GM12891 (cell line): ENCODE measurements around the gene PDRG1.

Source experiments
- POLR2A ChIP-seq: IDR thresholded peaks from 2 replicates; pipeline ENCODE4 v1.6.1; 2011; ENCODE audit warnings: low read depth, low read length, control low read depth
- POLR2AphosphoS5 ChIP-seq: IDR thresholded peaks from 2 replicates; pipeline ENCODE4 v1.6.1; 2011; ENCODE audit warnings: low read depth, low read length, control low read depth
- SPI1 ChIP-seq: IDR thresholded peaks from 2 replicates; pipeline ENCODE4 v1.6.1; 2011; ENCODE audit warnings: low read depth, low read length, control low read depth
- TAF1 ChIP-seq: IDR thresholded peaks from 2 replicates; pipeline ENCODE4 v1.6.1; 2011; ENCODE audit warnings: low read depth, low read length, control low read depth

DNA sequence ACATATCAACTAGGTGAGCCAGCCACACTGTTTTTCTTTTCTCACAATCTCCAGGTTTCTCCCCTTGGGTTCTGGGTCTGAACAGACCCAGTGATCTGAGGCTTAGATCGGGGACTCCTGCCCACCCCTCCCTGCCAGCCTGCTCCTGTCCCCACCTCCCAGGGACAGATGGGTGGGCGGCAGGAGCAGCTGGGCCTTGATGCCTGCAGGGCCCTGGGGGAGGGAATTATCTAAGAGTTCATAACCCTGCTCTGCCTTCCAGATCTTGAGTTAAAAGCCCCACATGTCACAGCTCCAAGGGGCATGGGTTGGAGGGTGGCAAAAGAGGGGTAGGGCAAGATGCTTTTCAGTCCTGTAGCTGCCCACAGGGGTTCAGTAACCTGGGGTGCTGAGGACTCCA is 10.9 kb upstream of the PDRG1 start:
- TF ChIP-seq POLR2AphosphoS5 (no peak), POLR2A (no peak), TAF1 (no peak), SPI1 (no peak)
